WERI-Rb-1 (cell line): ENCODE data around the gene ZNF532.
A peak's percentile ranks its signal among the peaks of the same experiment; 100 is the strongest.

ENCODE experiments used
- DNase-seq: peaks from one replicate; pipeline ENCODE4 v3.0.0-alpha.2; 2020
- H3K27ac ChIP-seq: fragments of 250-450 bp; sonication (Bioruptor Pico); 2 replicates; pipeline ENCODE4 v1.5.1; 2020; ENCODE audit warnings: mild to moderate bottlenecking, moderate library complexity
- H3K27me3 ChIP-seq: fragments of 250-450 bp; sonication (Bioruptor Pico); 2 replicates; pipeline ENCODE4 v1.5.1; 2021; ENCODE audit warnings: mild to moderate bottlenecking, low read depth, moderate library complexity; ENCODE audit not compliant: insufficient read depth, severe bottlenecking
- H3K36me3 ChIP-seq: fragments of 250-450 bp; sonication (Bioruptor Pico); 2 replicates; pipeline ENCODE4 v1.5.1; 2020; ENCODE audit warnings: mild to moderate bottlenecking, moderate library complexity
- H3K4me3 ChIP-seq: 2 replicates; pipeline ENCODE4 v1.5.1; 2011; ENCODE audit warnings: low read depth, mild to moderate bottlenecking, control low read depth, low read length
- H3K9me3 ChIP-seq: fragments of 250-450 bp; sonication (Bioruptor Pico); 2 replicates; pipeline ENCODE4 v1.5.1; 2021; ENCODE audit warnings: mild to moderate bottlenecking, moderate library complexity; ENCODE audit not compliant: severe bottlenecking
- TF ChIP-seq, protein P1 (sequence below): IDR thresholded peaks from 2 replicates; pipeline ENCODE4 v1.5.1; 2011; ENCODE audit warnings: low read depth, mild to moderate bottlenecking, control low read depth, inconsistent platforms, low read length

ZNF532 gene

DNA sequence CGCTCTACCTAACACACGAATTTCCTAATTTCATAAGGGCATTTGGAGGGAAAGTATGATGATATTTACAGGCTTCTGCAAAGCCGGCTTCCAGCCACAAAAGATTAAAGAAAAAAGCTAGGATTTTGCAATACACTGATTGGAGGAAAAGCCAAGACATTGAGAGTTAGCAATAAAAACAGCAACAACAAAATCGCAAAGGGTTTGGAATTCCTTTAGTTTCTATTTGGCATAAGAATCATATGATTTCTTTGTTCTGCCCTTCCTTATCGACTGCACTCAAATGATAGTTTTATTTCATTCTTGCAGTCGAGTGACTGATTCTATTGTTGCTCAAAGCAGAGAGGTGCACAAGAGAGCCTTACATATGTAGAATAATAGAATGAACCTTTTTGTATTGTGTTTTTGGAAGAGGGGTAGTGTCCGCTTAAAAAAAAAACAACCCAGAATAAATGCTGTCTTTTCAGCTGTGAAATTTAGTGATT lies 3.9 kb upstream of the ZNF532 start:
- H3K9me3 ChIP-seq = no peaks in the 10 kb centered on the region
- H3K36me3 ChIP-seq = peaks cover 8% of the 10 kb centered on the region
- H3K4me3 ChIP-seq = no peak overlapping the region
- peak overlapping the region; percentile 98 for H3K27ac ChIP-seq
- DNase-seq = no peak
- H3K27me3 ChIP-seq = no peaks in the 10 kb centered on the region
- TF ChIP-seq, protein P1, sequence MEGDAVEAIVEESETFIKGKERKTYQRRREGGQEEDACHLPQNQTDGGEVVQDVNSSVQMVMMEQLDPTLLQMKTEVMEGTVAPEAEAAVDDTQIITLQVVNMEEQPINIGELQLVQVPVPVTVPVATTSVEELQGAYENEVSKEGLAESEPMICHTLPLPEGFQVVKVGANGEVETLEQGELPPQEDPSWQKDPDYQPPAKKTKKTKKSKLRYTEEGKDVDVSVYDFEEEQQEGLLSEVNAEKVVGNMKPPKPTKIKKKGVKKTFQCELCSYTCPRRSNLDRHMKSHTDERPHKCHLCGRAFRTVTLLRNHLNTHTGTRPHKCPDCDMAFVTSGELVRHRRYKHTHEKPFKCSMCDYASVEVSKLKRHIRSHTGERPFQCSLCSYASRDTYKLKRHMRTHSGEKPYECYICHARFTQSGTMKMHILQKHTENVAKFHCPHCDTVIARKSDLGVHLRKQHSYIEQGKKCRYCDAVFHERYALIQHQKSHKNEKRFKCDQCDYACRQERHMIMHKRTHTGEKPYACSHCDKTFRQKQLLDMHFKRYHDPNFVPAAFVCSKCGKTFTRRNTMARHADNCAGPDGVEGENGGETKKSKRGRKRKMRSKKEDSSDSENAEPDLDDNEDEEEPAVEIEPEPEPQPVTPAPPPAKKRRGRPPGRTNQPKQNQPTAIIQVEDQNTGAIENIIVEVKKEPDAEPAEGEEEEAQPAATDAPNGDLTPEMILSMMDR = no peak

DNA sequence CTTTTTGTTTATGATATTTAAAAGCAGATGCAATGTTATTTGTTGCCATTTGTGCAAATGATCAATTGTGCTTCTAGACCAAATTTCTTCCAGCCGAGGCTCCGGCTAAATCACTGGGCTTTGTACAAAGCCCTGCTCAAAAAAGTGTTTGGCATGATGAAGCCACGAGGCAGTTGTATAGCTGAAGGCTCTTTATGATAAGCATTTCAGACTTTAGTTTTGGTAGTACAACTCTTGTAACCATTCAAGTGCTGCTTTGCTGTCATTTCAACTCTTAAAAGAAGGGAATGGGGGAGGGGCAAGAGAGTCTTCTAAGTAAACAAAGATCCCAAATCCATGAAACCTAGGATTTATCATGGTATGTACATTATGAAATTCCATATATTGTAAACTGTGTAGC lies 3.3 kb upstream of the ZNF532 start:
- Histone ChIP-seq H3K27ac (peak overlapping the region; percentile 98), H3K27me3 (no peaks in the 10 kb centered on the region)

DNA sequence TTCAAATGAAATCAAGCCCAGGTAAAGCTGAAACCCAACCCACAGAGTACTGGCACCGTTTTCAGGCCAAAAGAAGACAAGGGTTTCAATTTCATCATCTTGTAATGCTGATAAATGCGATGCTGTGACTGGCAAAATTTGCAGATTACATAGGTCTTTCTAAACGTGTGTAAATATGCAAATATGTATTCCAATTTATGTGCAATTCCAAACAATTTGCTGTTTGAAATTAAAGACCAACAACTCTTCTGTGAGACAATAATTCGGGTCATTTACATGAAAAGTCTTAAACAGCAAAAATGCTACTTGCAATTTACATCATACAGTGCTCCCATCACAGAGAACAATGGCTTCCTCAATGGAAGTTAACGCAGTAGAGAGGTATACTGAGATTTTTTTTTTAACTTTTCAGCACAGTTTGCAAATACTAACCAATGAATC lies 2.8 kb upstream of the ZNF532 start:
- H3K9me3 ChIP-seq = no peaks in the 10 kb centered on the region
- H3K4me3 ChIP-seq = no peak overlapping the region
- H3K36me3 ChIP-seq = peaks cover 19% of the 10 kb centered on the region
- H3K27ac ChIP-seq = peak overlapping the region; percentile 98
- TF ChIP-seq, protein P1 = no peak
- H3K27me3 ChIP-seq = no peaks in the 10 kb centered on the region
- DNase-seq = no peak

More for the DNA sequence above, 3.3 kb upstream of the ZNF532 start:
- DNase-seq = no peak
- no peak overlapping the region for H3K4me3 ChIP-seq
- H3K9me3 ChIP-seq = no peaks in the 10 kb centered on the region
- H3K36me3 ChIP-seq = peaks cover 13% of the 10 kb centered on the region
- TF ChIP-seq, protein P1 = no peak

DNA sequence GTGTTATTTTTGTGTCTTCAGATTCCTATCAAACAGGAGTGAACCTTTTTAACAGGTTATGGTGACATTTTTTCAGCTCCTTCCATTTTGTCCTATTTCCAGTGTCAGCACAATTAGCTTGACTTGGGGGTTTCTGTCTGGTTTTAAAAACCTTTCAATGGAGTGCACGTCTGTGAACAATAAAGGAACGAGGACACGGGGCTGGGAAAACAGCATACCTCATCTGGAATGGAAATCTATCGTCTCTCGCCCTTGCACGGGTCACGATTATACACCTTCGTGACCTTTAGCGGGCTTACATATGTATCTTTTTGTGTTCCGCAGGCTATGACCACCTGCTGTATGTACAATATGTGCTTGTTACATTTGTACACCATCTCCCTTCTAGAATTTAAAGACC lies 2.3 kb upstream of the ZNF532 start:
- peaks cover 24% of the 10 kb centered on the region for H3K36me3 ChIP-seq
- DNase-seq = no peak
- H3K27ac ChIP-seq = peak overlapping the region; percentile 98
- H3K4me3 ChIP-seq = peak overlapping the region; percentile 62
- no peaks in the 10 kb centered on the region for H3K27me3 ChIP-seq
- TF ChIP-seq, protein P1 = no peak
- H3K9me3 ChIP-seq = peaks cover 2% of the 10 kb centered on the region

DNA sequence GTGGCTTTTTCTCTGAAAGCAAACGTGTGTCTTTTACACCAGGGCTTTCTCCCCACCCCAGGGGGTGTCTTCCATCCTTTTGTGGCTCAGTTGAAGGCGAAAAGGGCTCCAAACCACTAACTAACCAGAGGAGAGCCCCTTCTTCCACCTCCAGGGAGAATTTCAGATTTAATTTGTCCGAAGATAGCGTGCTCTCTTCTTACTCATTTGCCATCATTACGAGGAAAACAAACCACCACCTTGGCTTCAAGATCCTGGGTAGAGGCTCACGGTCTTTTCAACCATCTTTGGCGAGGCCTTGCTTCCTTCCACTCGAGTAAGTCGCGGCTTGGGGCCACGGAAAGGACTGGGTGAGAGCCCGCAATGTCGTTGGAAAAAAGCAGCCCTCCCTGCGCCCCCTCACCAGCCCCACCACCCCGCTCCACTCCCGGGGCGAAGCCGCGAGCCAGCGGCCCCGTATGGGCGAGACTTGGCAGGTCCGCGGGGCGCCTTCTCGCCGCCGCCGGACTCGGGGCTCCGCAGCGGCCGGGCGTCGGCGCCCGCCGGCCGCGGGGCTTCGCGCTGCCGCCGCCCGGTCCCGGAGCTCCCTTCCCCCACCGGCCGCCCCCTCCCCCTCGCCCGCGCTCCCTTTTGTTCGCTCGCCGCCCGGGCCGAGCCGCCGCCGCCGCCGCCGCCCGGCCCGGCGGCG lies 1.7 kb upstream of the ZNF532 start:
- H3K4me3 ChIP-seq = peak overlapping the region; percentile 62
- no peaks in the 10 kb centered on the region for H3K27me3 ChIP-seq
- TF ChIP-seq, protein P1 = no peak
- DNase-seq = peak; percentile 42
- H3K27ac ChIP-seq = peak overlapping the region; percentile 98
- peaks cover 3% of the 10 kb centered on the region for H3K9me3 ChIP-seq
- peaks cover 30% of the 10 kb centered on the region for H3K36me3 ChIP-seq
